G401 (cell line): ENCODE measurements around the gene GPC6. TPM values are rescaled to one million over a fixed set of nuclear protein-coding genes. Genes with fewer than 3 reads are reported as not detected.
"Not testable (repeated sequence)": the region's sequence is repeated elsewhere in the genome, so short reads cannot be mapped to it uniquely, and the experiment has no call there.

ENCODE experiments used
- DNase-seq: peaks from one replicate; pipeline ENCODE4 v3.0.0-alpha.2; 2015; ENCODE audit warnings: low spot score
- in situ Hi-C: cut with HindIII; loops from 2 replicates; pipeline ENCODE4 v1.10.0; 2016; ENCODE audit warnings: low sequenced_read_pairs, mixed read lengths
- total RNA-seq: library from RNA; depleted of rRNA; stranded (reverse); fragments of >200 nt; shearing (Covaris generic); gene quantifications from 2 replicates; pipeline ENCODE4 v1.2.3, GENCODE V29; 2014

The GPC6 gene
- total RNA-seq, 1 experiment from 2014 or later = 2.1 TPM

DNA sequence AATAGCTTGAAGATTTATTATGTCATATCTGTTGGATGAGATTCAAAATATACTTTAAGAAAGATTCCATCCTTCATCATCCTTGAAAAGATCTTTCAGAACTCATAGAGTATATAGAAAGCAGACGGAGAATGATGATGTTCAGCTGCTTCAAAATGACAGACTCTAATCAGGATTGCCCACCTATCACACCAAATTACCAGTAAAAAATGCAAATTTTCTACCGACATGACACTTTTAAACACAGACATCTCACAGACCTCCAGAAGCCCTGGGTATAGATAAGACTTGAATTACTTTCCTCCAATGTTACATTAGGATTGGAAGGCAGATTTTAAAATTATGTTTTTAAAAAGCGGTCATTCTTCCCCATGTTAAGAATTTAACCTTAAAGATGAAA lies 235.5 kb downstream of the GPC6 start:
- in situ Hi-C loops = no loop called here
- DNase-seq = no peak

- in situ Hi-C loops = no loop called here
- DNase-seq = no peak
These were observed 240.0 kb downstream of the GPC6 start for GRCh38 chr13:93466502-93467036.

DNA sequence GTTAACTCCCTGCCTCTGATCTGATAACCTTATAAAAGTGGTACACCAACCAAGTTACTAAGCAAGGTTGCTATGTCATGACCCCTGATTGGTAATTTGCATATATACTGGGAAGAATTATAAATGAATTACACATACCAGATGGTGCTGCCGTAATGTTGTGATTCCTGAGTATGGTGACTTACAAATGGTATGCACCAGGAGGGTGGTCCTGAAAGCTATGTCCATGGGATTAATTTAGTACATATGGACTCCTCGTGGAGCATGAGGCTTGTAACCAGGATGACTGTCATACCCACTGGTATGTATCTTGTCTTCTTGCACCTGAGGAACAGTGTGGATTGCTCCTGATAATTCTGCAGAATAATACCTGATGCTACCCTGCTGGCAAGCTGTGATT lies 240.6 kb downstream of the GPC6 start:
- in situ Hi-C loops = no loop called here
- no peak for DNase-seq

DNA sequence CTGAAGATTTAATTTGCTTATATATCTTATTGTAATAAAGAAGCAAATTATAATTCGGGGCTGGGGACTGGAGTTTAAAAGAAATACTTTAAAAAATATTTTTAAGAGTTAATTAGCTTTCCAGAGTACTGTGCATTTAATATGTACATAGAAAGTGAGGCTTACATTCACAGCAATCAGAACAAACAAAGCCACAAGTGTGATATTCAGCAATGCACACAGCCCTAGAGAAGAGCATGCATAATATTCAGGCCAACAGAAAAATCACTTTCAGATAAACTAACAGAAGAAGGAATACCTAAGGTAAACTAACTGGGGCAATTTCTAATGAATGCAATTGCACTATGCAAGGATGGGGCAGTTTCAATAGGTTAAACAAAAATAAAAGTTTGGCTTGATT lies 241.8 kb downstream of the GPC6 start:
- no peak for DNase-seq
- in situ Hi-C loops = no loop called here

DNA sequence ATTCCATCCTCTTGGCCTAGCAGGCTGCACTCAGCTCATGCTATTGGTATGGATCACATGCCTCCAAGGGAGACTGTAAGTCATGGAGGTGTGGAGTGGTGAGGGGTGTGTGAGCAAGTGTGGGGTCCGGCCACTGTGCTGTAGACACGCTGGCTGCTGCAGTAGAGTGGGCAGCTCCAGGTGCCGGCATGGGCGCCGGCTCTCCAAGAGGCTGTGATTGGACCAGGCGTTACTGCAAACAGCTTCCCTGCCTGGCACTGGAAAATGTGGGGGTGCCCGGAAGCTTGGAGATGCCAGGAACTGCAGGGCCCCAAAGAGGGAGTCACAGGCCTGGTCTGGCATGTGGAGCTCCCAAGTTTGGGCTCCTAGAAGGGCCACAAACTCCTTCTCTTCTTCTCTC lies 245.7 kb downstream of the GPC6 start:
- in situ Hi-C loops = no loop called here
- no peak for DNase-seq

- DNase-seq = no peak
- in situ Hi-C loops = no loop called here
These were observed 246.2 kb downstream of the GPC6 start for GRCh38 chr13:93472814-93473296.

- no peak for DNase-seq
- in situ Hi-C loops = no loop called here
These were observed 247.0 kb downstream of the GPC6 start for GRCh38 chr13:93473441-93474270.

GRCh38 chr13:93476175-93476574 lies 249.6 kb downstream of the GPC6 start:
- in situ Hi-C loops = no loop called here
- no peak for DNase-seq

GRCh38 chr13:93477238-93477637 lies 250.6 kb downstream of the GPC6 start:
- in situ Hi-C loops = no loop called here
- no peak for DNase-seq

- in situ Hi-C loops = no loop called here
- no peak for DNase-seq
These were observed 254.0 kb downstream of the GPC6 start for GRCh38 chr13:93480553-93481106.

DNA sequence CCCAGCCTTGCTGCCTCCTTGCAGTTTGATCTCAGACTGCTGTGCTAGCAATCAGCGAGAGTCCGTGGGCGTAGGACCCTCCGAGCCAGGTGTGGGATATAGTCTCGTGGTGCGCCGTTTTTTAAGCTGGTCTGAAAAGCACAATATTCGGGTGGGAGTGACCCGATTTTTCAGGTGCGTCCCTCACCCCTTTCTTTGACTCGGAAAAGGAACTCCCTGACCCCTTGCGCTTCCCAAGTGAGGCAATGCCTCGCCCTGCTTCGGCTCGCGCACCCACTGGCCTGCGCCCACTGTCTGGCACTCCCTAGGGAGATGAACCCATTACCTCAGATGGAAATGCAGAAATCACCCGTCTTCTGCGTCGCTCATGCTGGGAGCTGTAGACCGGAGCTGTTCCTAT lies 269.5 kb downstream of the GPC6 start:
- in situ Hi-C loops, DNase-seq: not testable (repeated sequence)

- no peak for DNase-seq
- in situ Hi-C loops = no loop called here
These were observed 270.5 kb downstream of the GPC6 start for GRCh38 chr13:93496985-93497673.

DNA sequence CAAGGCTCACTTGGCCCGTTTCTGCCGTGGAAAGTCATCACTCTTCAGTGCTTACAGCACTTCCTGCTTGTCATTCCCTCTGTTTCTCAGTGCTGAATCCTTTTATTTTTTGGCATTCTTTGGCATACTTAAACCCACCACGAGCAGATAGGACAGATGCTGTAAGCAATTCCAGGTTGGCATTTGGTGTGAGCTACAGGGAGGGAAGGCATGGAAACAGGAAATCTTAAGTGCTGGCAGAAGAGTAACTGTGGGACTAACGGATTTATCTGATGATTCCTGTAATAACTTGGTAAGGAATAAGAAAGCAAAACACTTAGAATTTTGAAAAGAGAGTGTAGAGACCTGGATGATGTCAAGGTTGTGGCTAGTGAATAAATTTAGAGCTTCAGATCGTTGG lies 273.4 kb downstream of the GPC6 start:
- in situ Hi-C loops = no loop called here
- DNase-seq = no peak

DNA sequence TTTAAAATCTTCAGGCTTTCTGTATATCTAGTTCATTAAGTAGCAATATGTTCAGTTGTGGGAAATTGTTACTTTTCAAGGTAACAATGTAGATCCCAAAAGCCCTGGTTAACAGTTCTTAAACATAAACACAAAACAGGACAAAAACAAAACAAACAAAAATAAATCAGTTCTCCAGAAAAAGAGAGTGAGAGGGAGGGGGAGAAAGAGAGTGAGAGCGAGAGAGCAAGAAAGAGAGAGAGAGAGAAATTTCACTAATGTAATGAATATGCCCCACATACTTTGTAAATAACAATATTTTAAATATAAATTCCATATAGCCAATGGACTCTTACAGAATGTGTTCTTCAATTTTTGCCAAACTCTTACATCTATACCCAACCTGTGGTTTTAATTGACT lies 275.5 kb downstream of the GPC6 start:
- in situ Hi-C loops = no loop called here
- DNase-seq = no peak

DNA sequence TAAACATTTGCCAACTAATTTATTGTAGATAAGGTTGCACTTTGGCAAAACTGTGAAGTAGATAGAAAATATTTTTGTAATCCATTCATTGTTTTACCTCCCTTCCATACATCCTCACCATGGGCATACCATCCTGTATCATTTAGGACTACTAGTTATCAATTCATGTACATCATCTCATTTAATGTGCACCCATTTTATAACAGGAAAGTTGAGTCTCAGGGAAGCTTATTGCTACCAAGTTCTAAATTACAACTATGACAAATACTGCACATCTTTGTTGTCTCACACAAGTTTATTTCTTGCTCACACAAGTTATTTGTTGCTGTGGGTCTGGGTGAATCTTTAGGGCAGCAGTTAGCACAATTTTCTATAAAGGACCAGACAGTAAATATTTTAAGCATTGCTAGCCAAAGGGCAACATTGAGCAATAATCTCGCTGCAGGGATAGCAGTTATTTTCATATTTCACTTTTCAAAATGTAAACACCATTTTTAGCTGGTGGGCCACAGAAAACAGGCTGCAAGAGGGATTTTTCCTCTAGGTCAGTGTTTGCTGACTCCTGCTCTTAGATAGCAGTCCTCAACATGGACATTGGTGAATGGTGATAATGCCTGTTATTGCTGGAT lies 276.5 kb downstream of the GPC6 start:
- in situ Hi-C loops = no loop called here
- no peak for DNase-seq

DNA sequence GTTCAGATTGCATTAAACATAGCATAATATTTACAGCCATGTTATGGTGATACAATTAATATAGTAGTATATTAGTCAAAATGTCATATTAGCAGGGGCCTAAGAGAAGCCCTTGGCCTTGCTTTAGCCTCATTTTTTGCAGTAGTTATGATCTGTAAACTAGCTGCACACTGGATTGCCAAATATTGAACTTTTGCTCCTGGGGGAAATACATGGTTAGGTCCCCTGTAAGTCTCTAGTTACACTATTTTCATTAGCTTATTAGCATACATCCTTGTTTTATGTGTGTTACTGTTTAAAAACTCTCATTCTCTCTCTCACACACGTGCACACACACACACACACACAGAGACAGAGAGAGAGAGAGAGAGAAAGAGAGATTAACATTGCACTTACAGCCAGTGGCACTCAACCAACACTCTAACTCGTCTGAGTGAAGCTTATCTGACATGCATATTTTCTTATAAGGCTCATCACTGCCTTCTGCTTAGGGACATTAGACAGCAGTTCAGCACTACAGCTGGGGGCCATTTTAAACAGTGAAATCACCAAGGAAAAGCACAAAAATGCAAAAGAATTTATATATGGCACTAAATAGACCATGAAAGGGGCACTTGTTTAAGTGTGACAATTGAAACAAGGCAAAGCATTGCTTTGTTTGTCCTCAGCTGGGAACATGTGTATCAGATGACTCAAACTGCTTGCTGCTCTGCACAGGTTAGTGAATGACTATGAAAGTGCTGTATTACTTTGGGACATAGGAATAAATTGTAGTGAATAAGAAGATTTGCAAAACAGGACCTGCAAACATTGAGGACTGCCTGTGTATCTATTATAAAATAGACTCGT lies 278.7 kb downstream of the GPC6 start:
- in situ Hi-C loops = no loop called here
- no peak for DNase-seq

GRCh38 chr13:93511011-93511410 lies 284.4 kb downstream of the GPC6 start:
- in situ Hi-C loops = no loop called here
- DNase-seq = no peak

GRCh38 chr13:93515267-93515666 lies 288.7 kb downstream of the GPC6 start:
- no peak for DNase-seq
- in situ Hi-C loops = no loop called here

DNA sequence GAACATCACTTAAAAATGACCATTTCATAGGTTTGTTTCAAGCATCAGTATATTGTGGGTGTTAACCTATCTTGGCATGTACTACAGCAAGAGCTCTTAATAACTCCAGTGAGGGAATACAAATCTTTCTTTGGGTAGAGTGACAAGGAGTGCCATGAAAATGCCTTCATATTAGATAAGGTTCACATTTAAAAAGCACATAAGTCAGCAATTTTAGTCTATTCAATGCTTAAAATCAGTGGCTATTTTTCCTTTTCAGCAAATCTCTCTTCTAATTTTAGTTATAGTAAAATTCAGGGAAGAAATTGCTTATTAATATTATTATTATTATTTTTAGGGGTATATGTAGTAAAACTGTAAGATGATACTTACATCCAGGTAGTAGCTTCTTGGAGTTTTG lies 291.1 kb downstream of the GPC6 start:
- in situ Hi-C loops = no loop called here
- no peak for DNase-seq
